ENCODE results near the gene IFITM5.

DNA sequence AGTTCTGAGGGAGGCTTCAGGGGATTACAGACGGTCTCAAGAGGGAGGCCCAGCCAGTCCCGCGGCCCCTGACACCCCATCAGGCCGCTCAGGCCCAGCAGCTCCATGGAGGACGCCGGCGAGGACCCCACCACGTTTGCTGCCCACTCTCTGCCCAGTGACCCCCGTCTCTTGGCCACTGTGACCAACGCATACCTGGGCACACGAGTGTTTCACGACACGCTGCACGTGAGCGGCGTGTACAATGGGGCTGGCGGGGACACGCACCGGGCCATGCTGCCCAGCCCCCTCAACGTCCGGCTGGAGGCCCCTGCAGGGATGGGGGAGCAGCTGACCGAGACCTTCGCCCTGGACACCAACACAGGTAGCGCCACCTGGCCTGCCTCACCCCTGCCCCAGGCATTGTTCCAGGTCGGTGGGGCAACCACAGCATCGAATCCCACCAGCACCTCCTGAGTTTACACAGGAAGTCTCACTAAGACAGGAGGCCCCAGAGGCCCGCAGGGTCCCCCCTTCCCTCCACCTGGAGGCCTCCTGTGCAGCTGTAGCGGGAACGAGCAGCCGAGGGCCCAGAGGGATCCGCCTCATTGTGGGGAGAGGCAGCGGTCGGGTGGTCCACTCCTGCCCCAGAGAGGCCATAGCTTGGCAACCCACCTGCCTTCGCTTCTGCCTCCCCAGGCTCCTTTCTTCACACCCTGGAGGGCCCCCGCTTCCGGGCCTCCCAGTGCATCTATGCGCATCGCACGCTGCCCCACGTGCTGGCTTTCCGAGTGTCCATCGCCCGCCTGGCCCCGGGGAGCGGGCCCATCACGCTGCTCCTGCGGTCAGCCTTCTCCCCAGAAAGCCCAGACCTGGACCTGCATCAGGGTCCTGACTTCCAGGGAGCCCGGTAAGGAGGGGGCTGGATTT, 9.4 kb downstream of the IFITM5 start:
- no peak for TF ChIP-seq EZH2phosphoT487 (IDR thresholded peaks at IDR 0.05; ENCODE audit: insufficient read depth, low read depth)
- no peak for TF ChIP-seq EZH2 (IDR thresholded peaks at IDR 0.05; ENCODE audit: insufficient read depth, poor library complexity, severe bottlenecking)

Measured in GM23248 (cell line).